SW 1271 (cell line): ENCODE results near the gene CREB3L1.
A peak's percentile ranks its signal among the peaks of the same experiment; 100 is the strongest.

Experiments
- DNase-seq, 2 experiments: peaks; one replicate each; lab custom pipeline; 2025; lab: John Stamatoyannopoulos, UW

The CREB3L1 gene

GRCh38 chr11:46364056-46364455 is 86.6 kb downstream of the CREB3L1 start:
- no peak for DNase-seq

GRCh38 chr11:46364791-46365190 is 87.3 kb downstream of the CREB3L1 start:
- no peak for DNase-seq

GRCh38 chr11:46366260-46366659 is 88.8 kb downstream of the CREB3L1 start:
- no peak for DNase-seq

- DNase-seq: no peak
Observed at GRCh38 chr11:46366661-46367161, 89.2 kb downstream of the CREB3L1 start.

GRCh38 chr11:46367244-46367915 is 89.9 kb downstream of the CREB3L1 start:
- DNase-seq: peak in 1 of 2 experiments; percentile 28

- DNase-seq: no peak
Observed at GRCh38 chr11:46367916-46368267, 90.4 kb downstream of the CREB3L1 start.

GRCh38 chr11:46369458-46370152 is 92.1 kb downstream of the CREB3L1 start:
- peak; percentile 66 to 77 for DNase-seq

GRCh38 chr11:46370253-46370652 is 92.8 kb downstream of the CREB3L1 start:
- DNase-seq: no peak
